Spinal cord (tissue), 10 donors: ENCODE results near the gene SPTBN1. TPM values are rescaled to one million over a fixed set of nuclear protein-coding genes. Genes with fewer than 3 reads are reported as not detected.

ENCODE experiments used
- DNase-seq, 6 donors: peaks; one replicate each; pipeline versions ENCODE4 v3.0.0 to v3.0.0-alpha.2; 2013 to 2015; ENCODE audit warnings: low spot score in 6 of 6, low read depth in 4 of 6
- H3K27ac ChIP-seq: one replicate; pipeline ENCODE4 v1.5.1; 2013; ENCODE audit warnings: low read depth, low read length, control low read depth
- H3K27me3 ChIP-seq: one replicate; pipeline ENCODE4 v1.6.1; 2013; ENCODE audit warnings: low read length; ENCODE audit not compliant: control insufficient read depth, insufficient read depth
- H3K36me3 ChIP-seq: one replicate; pipeline ENCODE4 v1.6.1; 2013; ENCODE audit warnings: low read length; ENCODE audit not compliant: control insufficient read depth, insufficient read depth
- H3K4me1 ChIP-seq: one replicate; pipeline ENCODE4 v1.6.1; 2013; ENCODE audit warnings: low read length; ENCODE audit not compliant: control insufficient read depth, insufficient read depth
- H3K4me3 ChIP-seq: one replicate; pipeline ENCODE4 v1.5.1; 2013; ENCODE audit warnings: low read depth, low read length, control low read depth
- H3K9me3 ChIP-seq: one replicate; pipeline ENCODE4 v1.6.1; 2013; ENCODE audit warnings: low read length; ENCODE audit not compliant: control insufficient read depth, insufficient read depth
- WGBS: methylation state at CpG from one replicate; pipeline ENCODE4 v1.1.5; 2013; ENCODE audit warnings: missing lambda C conversion rate; ENCODE audit not compliant: insufficient coverage; 5-methylcytosine and 5-hydroxymethylcytosine counted together
- polyA plus RNA-seq, 2 donors: library from polyadenylated mRNA; unstranded; fragments of 120-200 nt; gene quantifications; one replicate each; pipeline ENCODE4 v1.2.1, GENCODE V29; 2013; ENCODE audit not compliant: insufficient read length in 2 of 2
- total RNA-seq, 2 donors: library from RNA; depleted of rRNA in 1 of 2; stranded (reverse); fragments of 120-200 nt in 1 of 2; fragments of >200 nt in 1 of 2; gene quantifications; one replicate each; pipeline versions ENCODE4 v1.2.3 to v1.2.4, GENCODE V29; 2013 to 2014
- donor health status: healthy.

The SPTBN1 gene
- total and polyA plus RNA-seq, 4 donors: 351 to 501 (median 426) TPM

GRCh38 chr2:54572262-54572635, 116.1 kb downstream of the SPTBN1 start:
- 17% methylated on average over 1 of the region's 4 CpGs for WGBS
- Histone ChIP-seq H3K36me3 (no peaks in the 10 kb centered on the region), H3K9me3 (no peaks in the 10 kb centered on the region), H3K27me3 (no peaks in the 10 kb centered on the region), H3K4me1 (peaks cover 22% of the 10 kb centered on the region), H3K4me3 (no peak overlapping the region), H3K27ac (peak overlapping the region; percentile 83)
- peak in 1 of 6 donors; percentile 62 for DNase-seq

DNA sequence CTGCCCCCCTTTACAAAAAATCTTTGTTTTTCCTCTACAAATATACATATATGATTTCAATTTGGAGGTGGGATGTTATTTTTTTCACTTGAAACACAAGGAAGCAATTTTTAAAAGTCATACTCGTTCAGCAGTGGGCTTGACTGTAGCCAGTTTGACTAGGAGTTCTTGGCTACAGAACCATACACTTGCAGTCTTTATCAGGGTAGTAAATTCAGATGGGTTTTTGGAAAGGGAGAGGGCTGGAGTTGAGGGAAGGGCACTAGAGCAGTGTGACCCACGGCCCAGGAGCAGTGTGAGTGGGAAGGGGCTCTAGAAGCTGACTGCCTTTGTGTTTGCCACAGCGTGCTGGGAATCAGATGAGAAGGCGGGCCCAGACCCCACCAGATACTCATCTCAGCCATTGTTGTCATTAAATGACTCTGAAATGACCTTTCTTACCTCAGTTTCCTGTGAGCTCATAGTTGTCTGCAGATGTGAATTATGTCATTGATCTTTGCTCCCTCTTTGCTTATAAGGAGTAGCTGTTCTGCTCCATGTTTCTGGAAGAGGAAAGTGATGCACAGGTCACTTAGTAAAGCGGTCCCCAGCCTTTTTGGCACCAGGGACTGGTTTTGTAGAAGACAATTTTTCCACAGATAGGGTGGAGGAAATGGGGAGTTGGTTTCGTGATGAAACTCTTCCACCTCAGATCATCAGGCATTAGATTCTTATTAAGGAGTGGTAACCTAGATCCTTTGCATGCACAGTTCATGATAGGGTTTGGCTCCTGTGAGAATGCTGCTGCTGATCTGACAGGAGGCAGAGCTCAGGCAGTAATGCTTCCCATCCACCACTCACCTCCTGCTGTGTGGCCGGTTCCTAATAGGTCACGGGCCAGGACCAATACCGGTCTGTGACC, 116.8 kb downstream of the SPTBN1 start:
- 50% methylated on average over 6 of the region's 9 CpGs for WGBS
- H3K9me3 ChIP-seq: no peaks in the 10 kb centered on the region
- no peaks in the 10 kb centered on the region for H3K27me3 ChIP-seq
- H3K4me3 ChIP-seq: no peak overlapping the region
- H3K4me1 ChIP-seq: peaks cover 22% of the 10 kb centered on the region
- peak overlapping the region; percentile 83 for H3K27ac ChIP-seq
- no peaks in the 10 kb centered on the region for H3K36me3 ChIP-seq
- no peak for DNase-seq

GRCh38 chr2:54573537-54573919, 117.4 kb downstream of the SPTBN1 start:
- WGBS: no CpG with 5 or more reads among the region's 5 CpGs
- H3K4me1 ChIP-seq: peaks cover 22% of the 10 kb centered on the region
- no peak for DNase-seq
- H3K27me3 ChIP-seq: no peaks in the 10 kb centered on the region
- no peaks in the 10 kb centered on the region for H3K9me3 ChIP-seq
- H3K36me3 ChIP-seq: no peaks in the 10 kb centered on the region
- H3K27ac ChIP-seq: peak overlapping the region; percentile 83
- H3K4me3 ChIP-seq: no peak overlapping the region

DNA sequence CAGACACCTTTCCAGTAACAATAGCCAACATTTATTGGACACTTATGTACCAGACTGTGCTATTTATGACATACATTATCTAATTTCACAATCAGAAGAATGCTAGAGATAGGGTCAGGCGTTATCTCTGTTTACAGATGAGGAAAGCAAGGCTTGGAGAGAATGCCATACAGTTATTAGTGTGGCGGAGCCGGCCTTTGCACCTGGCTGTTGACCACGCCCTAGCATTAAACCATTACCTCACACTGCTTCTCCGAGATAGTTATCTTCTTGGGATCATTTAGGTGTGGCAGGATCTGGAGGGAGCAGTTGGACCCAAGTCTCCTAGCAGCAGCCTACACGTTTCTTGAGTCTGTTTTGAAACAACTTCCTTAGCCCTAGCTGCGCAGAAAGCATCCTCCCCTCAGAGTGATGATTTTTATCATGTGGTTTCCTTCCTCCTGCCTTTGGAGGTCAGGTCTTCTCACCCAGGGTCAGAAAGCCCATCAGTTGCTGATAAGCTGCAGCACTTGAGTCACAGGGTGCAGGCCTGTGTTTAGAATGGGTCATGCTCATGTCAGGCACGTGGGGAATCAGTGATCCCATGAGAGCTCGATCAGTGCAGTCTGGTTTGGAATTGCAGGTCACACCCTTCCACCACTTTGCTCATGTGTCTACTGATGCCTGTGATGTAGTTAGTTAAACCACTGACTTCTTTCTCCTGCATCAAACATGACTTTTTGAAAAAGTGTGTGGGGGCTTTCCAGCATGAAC, 118.2 kb downstream of the SPTBN1 start:
- no peak for DNase-seq
- Histone ChIP-seq H3K27ac (peak overlapping the region; percentile 83), H3K27me3 (no peaks in the 10 kb centered on the region), H3K36me3 (no peaks in the 10 kb centered on the region), H3K4me3 (no peak overlapping the region), H3K4me1 (peaks cover 22% of the 10 kb centered on the region), H3K9me3 (no peaks in the 10 kb centered on the region)
- 85% methylated on average over 2 of the region's 9 CpGs for WGBS

DNA sequence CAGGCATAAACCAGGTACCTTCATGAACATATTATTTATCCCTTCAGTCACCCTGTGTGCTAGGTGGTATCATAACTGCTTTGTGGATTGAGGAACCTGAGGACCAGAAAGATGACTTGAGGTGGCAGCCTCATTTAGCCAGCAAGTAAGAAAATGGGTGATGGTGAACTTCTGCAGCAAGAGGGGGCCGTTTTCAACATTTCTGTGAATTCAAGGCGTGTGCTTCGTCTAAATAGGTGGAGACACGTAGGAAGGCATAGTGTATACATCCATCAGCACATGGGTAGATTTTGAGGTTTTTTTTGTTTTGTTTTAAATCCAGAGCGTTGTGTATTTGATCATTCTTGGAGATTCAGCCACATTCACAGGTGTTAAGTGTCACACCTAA, 118.7 kb downstream of the SPTBN1 start:
- DNase-seq: no peak
- H3K27ac ChIP-seq: no peak overlapping the region
- H3K9me3 ChIP-seq: no peaks in the 10 kb centered on the region
- H3K4me1 ChIP-seq: peaks cover 18% of the 10 kb centered on the region
- 80% methylated on average over 3 of the region's 5 CpGs for WGBS
- no peaks in the 10 kb centered on the region for H3K36me3 ChIP-seq
- no peak overlapping the region for H3K4me3 ChIP-seq
- H3K27me3 ChIP-seq: no peaks in the 10 kb centered on the region

DNA sequence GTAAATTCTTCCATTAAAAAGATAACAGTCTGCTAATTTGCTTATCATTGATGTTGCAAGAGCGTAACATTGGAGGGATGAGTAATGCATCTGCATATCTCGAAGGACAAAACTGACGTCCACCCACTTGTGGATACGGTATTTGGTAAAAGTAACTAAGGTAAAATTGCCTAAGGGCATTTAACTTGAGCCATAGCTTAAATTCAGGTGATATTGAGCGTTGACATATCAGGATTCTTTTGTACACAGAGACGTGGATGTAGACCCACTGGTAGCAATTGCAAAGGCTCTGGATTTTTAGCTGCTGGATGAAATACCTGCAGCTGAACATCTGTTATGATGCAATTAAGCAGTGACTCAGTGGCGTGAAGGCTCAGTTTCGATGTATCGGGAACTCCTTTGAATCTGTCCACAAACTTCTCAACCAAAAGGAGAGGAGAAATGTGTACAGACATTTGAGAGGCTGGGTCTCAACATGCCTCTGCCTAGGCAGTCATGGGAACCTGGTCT, 119.3 kb downstream of the SPTBN1 start:
- no peak for DNase-seq
- Histone ChIP-seq H3K4me1 (peaks cover 16% of the 10 kb centered on the region), H3K9me3 (no peaks in the 10 kb centered on the region), H3K36me3 (no peaks in the 10 kb centered on the region), H3K4me3 (no peak overlapping the region), H3K27me3 (no peaks in the 10 kb centered on the region), H3K27ac (no peak overlapping the region)
- WGBS: 98% methylated on average over 6 of the region's 9 CpGs

DNA sequence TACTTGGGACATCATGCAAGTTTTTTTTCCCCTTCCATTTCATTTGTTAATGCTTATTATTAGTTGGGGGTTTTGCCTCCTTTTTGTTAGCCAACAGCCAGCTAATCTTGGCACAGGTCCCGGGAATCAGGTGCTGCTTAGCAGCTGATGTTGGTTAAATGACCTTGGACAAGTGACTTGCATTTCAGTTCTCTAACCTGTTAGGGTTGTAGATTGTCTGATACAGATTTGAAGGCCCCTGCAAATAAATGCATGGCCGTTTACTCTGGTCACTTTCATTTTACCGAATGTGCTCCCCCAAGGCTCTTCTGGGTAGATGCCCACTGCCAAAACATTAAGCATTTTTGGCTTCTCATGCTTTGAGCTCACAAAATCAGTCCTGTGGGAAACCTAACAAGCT, 120.9 kb downstream of the SPTBN1 start:
- no peaks in the 10 kb centered on the region for H3K36me3 ChIP-seq
- no peak overlapping the region for H3K27ac ChIP-seq
- WGBS: 33% methylated on average over 1 of the region's 3 CpGs
- peak in 2 of 6 donors; percentile 46 to 70 for DNase-seq
- no peak overlapping the region for H3K4me3 ChIP-seq
- H3K27me3 ChIP-seq: no peaks in the 10 kb centered on the region
- H3K4me1 ChIP-seq: peaks cover 11% of the 10 kb centered on the region
- H3K9me3 ChIP-seq: no peaks in the 10 kb centered on the region

DNA sequence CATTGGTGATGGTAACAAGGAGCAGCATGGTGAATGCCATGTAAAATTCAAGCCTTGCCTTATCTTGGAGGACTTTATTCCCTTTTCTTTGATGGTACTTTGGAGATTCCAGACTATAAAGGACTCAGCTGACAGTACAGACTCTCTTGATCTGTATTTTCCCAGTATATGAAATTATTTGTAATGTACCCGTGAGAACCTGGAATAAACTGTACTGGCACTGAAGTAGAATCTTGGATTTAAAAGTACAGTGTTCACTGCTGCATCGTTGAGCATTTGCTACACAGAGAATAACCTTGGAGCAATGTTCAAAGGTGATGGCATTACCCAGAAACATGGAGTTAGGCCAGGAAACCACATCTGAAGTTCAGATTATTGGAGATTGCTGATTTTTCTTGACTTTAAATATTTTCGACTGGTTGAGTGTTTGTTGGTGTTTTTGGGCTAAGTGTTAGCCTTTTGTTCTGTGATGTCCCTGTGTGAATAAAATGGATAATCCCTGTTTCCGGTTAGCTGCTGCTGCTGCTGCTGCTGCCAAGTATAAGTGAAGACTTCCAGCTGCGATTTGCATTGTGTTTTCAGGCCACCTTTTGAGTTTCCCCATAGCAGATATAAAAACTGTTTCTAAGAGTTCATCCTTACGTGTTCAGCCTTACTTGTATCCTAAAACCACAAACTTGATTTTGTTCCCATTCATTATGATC, 122.0 kb downstream of the SPTBN1 start:
- H3K27ac ChIP-seq: no peak overlapping the region
- peaks cover 6% of the 10 kb centered on the region for H3K4me1 ChIP-seq
- no peak overlapping the region for H3K4me3 ChIP-seq
- H3K36me3 ChIP-seq: no peaks in the 10 kb centered on the region
- WGBS: 28% methylated on average over 3 of the region's 6 CpGs
- H3K9me3 ChIP-seq: no peaks in the 10 kb centered on the region
- no peaks in the 10 kb centered on the region for H3K27me3 ChIP-seq
- DNase-seq: no peak

- Histone ChIP-seq H3K27me3 (no peaks in the 10 kb centered on the region), H3K9me3 (no peaks in the 10 kb centered on the region), H3K27ac (peak overlapping the region; percentile 35), H3K4me1 (peaks cover under 1% of the 10 kb centered on the region), H3K4me3 (no peak overlapping the region), H3K36me3 (no peaks in the 10 kb centered on the region)
- DNase-seq: no peak
Measured at GRCh38 chr2:54578648-54579045, 122.5 kb downstream of the SPTBN1 start.
